ENCODE data around the gene RPS26.
"Not testable (repeated sequence)": the region's sequence is repeated elsewhere in the genome, so short reads cannot be mapped to it uniquely, and the experiment has no call there.

RPS26 gene

DNA sequence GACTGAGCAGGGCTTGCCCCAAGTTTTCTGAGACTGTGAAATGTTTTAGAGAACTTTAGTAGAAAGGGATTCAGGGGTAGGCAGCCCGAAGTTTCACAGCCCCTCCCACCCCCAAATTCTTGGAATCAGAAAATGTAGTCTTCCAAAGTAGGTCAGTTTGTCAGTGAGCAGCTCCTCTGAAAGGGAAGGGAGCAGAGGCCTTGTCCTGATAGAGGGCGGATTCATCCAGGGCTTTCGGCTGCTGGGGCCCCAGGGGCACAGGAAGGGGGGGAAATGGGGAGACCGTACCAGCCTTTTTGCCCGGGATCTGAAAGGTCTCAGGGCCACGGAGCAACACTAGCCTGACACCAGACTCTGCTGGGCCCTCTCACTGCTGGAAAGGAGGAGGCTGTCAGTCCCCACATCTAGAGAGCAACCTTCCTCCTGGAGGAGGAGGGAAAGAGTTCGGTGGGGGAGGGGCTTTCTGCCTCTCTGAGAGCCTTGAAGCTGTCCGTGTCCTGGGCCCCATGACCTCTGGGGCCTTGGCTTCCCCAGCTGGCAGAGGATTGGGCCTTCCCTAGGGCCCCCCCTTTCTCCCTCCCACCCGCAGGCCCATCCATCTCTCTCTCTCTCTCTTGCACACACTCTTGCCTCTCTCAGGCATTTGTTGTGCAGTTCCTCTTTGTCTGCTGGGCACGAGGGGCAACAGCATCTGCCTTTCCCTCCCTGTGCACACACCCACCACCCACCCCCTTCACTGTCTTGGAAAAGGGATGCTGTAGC, 21.1 kb upstream of the RPS26 start, which contains the start of gene IKZF4:
Gene IKZF4 (plus strand): TSS at position 621 of the 762 bp plus-strand sequence. CDS start 451 bp downstream, outside the sequence.
- in situ Hi-C loops (cut with MboI; ENCODE audit: low sequenced_read_pairs): no loop called here

DNA sequence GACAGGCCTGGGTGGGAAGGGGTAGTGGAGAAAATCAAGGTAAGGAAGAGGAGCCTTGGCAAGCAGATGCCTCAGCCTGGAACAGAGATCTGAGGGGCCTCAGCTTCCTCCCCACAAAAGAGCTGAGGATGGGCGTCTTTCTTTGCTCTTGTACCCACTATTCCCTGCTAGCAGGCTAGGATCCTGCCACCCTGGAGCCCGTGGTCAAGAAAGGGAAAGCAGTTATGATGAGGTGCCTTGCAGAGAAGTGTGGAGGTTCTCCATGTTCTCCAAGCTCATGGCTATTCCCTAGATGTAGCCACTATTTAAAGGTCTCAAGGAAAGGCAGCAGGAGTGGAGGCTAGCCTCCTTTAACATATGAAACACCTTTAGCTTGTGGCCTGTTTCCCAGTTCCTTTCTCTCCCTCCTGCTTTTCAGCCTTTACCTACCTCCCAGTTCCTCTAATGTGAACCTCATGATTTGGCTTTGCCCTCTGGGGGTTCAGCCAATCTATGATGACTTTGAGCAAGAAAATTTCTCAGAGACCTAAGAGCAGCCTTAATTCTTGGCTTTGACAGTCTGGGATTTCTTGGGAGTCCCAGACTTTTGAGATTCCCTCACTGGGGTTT, 19.7 kb upstream of the RPS26 start:
- in situ Hi-C loops (cut with MboI; ENCODE audit: low sequenced_read_pairs): no loop called here

DNA sequence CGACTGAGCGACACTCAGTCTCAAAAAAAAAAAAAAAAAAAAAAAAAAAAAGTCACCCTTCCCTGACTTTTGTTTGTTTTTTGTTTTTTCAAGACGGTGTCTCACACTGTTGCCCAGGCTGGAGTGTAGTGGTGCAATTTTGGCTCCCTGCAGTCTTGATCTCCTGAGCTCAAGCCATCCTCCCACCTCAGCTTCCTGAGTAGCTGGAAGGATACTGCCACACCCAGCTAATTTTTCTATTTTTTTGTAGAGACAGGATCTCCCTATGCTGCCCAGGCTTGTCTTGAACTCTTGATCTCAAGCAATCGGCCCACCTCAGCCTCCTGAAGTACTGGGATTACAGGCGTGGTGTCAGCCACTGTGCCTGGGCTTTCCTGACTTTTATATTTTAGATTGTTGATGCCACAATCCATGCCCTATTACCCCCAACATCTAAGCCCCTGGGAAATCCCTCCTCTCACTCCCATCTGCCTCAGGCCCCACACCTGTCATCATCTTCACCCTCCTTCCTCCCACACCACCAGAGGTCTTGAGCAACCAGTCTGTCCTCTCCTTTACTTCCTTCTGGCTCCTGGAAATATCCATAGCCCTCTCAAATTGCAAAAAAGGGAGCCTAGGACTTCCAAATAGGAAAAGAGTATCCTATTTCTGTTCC, 13.1 kb upstream of the RPS26 start:
- in situ Hi-C loops (cut with MboI; ENCODE audit: low sequenced_read_pairs): no loop called here

DNA sequence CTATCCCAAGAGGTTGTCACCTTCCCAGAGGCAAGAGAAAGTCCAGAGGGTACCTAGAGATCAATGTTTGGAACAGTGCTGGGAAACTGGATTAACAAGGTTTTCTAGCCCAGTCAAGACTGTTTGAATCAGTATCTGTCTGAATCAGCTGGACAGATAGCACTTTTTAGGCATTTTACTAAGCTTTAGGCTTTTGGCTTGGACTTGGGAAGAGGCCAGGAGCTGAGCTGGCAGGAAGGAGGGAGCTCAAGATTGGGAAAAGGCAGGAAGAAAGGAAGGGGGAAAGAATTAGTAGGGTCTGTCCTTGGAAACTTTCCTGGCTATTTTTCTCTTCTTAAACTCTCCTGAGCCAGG, 12.6 kb upstream of the RPS26 start:
- in situ Hi-C loops (cut with MboI; ENCODE audit: low sequenced_read_pairs): no loop called here

DNA sequence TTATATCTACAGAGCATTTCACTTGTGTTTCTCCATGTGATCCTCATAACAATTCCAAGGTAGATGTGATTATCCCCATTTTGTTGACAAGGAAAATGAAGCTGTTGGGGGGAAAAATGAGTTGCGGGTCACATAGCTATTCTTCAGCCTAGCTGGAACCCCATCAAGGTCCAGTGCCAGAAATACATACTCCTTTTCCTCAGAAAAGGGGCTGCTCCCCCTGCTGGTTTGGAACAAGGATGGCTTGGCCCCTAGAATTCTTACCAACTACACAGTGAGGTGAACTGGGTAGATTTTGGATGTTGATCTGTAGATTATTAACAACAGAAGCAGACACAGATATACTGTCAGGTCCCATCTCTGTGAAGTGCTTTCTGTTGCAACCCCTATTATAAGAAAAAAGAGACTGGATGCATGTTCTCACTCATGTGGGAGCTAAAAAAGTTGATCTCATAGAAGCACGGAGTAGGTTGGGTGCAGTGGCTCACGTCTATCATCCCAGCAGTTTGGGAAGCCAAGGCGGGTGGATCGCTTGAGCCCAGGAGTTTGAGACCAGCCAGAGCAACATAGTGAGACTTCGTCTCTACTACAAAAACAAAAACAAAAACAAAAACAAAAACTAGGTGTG, 11.9 kb upstream of the RPS26 start:
- in situ Hi-C loops (cut with MboI; ENCODE audit: low sequenced_read_pairs): no loop called here

DNA sequence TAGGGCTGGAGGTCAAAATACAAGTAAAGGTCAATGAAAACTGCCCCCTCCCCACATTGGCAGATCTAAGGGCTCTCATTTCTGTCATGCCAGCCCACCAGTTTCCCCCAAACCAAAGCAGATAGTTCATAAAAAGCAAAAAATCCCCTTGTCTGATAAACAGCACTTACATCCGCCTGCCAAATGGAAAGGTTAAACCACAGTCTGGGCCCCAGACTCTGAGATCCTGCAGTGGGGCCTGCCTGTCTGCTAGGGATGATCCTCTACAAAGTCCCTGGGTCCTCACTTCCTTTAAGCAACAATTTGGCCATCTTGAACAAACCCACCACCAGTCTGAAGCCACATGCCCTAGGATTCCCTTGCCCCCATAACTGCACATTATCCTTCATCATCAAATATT, 9.7 kb upstream of the RPS26 start:
- in situ Hi-C loops (cut with MboI; ENCODE audit: low sequenced_read_pairs): no loop called here

DNA sequence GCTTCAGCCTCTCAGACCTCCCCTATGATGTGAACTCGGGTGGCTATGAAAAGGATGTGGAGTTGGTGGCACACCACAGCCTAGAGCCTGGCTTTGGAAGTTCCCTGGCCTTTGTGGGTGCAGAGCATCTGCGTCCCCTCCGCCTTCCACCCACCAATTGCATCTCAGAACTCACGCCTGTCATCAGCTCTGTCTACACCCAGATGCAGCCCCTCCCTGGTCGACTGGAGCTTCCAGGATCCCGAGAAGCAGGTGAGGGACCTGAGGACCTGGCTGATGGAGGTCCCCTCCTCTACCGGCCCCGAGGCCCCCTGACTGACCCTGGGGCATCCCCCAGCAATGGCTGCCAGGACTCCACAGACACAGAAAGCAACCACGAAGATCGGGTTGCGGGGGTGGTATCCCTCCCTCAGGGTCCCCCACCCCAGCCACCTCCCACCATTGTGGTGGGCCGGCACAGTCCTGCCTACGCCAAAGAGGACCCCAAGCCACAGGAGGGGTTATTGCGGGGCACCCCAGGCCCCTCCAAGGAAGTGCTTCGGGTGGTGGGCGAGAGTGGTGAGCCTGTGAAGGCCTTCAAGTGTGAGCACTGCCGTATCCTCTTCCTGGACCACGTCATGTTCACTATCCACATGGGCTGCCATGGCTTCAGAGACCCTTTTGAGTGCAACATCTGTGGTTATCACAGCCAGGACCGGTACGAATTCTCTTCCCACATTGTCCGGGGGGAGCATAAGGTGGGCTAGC, 7.0 kb upstream of the RPS26 start:
- in situ Hi-C loops (cut with MboI; ENCODE audit: low sequenced_read_pairs): no loop called here

DNA sequence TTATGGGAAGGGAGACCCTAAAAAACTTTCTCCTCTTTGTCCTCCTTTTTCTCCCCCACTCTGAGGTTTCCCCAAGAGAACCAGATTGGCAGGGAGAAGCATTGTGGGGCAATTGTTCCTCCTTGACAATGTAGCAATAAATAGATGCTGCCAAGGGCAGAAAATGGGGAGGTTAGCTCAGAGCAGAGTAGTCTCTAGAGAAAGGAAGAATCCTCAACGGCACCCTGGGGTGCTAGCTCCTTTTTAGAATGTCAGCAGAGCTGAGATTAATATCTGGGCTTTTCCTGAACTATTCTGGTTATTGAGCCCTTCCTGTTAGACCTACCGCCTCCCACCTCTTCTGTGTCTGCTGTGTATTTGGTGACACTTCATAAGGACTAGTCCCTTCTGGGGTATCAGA, 4.6 kb upstream of the RPS26 start:
- in situ Hi-C loops (cut with MboI; ENCODE audit: low sequenced_read_pairs): no loop called here

DNA sequence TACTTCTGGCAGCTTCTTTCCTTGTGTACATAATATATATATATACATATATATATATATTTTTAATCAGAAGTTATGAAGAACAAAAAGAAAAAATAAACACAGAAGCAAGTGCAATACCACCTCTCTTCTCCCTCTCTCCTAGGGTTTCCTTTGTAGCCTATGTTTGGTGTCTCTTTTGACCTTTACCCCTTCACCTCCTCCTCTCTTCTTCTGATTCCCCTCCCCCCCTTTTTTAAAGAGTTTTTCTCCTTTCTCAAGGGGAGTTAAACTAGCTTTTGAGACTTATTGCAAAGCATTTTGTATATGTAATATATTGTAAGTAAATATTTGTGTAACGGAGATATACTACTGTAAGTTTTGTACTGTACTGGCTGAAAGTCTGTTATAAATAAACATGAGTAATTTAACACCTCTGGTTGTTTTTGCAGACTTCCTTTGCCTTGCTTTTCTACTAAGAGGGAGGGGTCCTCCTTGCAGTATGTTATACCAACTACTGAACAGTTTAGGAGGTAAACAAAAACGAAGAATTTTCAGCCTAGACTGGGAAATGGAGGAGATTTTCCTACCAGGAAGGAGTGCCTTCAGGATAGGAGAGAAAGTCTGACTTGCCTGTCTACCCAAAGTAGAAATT, 3.6 kb upstream of the RPS26 start:
- in situ Hi-C loops (cut with MboI; ENCODE audit: low sequenced_read_pairs): no loop called here

DNA sequence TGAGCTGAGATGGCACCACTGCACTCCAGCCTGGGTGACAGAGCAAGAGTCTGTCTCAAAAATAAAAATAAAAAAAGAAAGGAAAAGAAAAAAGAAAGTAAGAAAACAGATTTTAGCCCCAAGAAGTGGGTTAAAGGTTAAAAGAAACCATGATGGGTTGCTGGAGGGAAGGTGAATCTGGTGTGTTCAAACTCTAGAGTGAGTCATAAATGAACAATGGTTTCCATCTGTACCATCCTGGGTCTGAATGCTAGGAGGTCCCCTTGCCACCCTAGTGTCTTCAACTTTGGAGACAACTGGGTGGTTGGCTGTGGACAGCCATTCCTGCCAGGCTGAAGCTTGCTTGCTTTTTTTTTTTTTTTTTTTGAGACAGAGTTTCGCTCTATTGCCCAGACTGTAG, 1.6 kb upstream of the RPS26 start:
- in situ Hi-C loops (cut with MboI; ENCODE audit: low sequenced_read_pairs): loop anchor here (10.0 kb wide), 1 partner anchor 305 kb away; no protein-coding TSS in a partner anchor

DNA sequence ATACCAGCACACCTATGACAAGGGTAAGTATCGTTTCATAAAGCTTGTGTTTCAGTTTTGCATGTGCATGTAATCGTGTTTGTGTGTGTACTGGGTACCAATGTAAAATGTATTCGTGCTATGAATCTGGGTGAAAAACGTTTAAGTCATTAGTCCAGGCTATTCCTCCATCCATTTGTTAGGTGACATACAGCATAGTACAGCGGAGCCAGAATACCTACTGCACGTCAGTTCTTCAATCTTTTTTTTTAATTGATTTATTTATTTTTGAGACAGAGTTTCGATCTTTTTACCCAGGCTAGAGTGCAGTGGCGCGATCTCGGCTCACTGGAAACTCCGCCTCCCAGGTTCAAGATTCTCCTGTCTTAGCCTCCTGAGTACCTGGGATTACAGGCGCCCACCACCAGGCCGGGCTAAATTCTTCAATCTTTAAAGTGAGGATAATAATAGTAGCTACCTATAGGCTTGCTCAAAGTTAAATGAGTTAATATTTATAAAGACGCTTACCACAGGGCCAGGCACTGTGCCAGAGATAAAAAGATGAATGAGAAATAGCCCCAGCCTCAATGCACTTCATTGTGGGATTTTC, 661 bp upstream of the RPS26 start:
- in situ Hi-C loops (cut with MboI; ENCODE audit: low sequenced_read_pairs): loop anchor here (10.0 kb wide), 1 partner anchor 306 kb away; no protein-coding TSS in a partner anchor

DNA sequence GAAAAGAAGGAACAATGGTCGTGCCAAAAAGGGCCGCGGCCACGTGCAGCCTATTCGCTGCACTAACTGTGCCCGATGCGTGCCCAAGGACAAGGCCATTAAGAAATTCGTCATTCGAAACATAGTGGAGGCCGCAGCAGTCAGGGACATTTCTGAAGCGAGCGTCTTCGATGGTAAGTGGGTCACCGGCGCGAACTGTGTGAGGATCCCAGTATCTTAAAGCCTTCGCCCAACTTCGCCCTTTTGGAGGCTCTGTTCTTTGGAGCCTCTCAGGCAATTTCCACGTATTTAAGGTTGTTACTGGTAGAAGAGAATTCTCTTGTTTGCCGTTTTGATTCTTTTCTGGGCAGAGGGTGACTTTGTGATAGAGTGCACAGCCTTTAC, 704 bp downstream of the RPS26 start:
- in situ Hi-C loops (cut with MboI; ENCODE audit: low sequenced_read_pairs): loop anchor here (10.0 kb wide), 1 partner anchor 308 kb away; no protein-coding TSS in a partner anchor

DNA sequence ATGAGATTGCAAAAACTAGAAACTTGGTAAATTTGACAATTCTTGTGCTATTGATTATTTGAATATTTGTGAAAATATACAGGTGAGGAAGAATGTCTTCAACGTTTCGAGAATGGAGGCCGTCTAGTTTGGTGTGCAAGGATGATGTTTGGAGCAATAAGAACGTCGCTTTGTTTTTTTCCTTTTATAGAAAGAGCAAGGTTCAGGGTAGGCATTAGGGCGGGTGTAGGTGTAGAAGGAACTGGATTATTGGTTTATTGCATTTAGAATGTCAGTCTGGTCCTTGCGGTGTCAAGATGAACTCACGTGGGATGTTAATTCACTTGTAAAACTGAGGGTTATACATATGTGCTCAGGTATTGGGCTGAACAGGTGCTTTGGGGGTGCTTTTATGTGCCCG, 1.1 kb downstream of the RPS26 start:
- in situ Hi-C loops (cut with MboI; ENCODE audit: low sequenced_read_pairs): loop anchor here (10.0 kb wide), 1 partner anchor 308 kb away; no protein-coding TSS in a partner anchor

DNA sequence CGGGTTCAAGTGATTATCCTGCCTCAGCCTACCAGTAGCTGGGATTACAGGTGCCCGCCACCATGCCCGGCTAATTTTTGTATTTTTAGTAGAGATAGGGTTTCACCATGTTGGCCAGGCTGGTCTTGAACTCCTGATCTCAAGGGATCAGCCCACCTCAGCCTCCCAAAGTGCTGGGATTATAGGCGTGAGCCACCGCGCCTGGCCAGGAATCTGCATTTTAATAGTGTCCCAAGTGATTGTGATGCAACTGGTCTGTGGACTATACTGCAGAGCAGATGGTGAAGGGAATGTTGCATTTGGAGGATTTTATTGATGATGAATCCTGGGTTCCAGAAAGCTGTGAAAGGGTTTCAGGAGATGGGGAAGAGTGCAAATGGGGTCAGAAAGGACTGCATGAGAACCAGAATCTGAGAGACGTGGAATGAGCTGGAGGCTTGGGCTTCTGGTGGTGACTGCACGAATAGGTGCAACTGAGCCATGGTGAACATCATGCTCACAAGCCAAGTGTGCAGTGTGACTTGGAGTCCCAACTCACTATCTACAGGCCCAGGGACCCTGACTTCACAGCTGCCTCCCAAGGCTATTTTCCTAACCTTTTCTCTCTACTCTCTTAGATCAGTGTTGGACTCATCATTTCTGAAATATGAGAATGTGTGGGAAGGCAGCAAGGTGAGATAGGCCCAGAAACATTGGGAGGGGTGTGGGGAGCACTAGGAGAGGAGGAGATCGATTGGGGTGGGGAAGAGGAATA, 4.5 kb downstream of the RPS26 start:
- in situ Hi-C loops (cut with MboI; ENCODE audit: low sequenced_read_pairs): loop anchor here (10.0 kb wide), 1 partner anchor 311 kb away; no protein-coding TSS in a partner anchor

DNA sequence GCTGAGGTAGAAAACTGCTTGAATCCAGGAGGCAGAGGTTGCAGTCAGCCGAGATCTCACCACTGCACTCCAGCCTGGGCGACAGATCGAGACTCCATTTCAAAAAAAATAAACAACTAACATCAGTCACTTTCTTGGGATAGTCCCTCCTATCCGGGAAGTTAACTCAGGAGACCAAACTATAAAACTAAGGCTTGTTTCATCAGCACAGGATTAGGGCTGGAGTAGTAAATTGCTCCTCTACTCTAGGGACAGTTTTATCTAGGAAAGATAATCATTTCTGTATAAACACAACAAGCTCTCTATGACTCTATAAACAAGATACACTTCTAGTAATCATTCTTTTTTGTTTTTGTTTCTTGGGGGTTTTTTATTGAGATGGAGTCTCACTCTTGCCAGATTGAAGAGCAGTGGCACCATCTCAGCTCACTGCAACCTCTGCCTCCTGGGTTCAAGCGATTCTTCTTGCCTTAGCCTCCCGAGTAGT, 11.7 kb downstream of the RPS26 start:
- in situ Hi-C loops (cut with MboI; ENCODE audit: low sequenced_read_pairs): no loop called here

DNA sequence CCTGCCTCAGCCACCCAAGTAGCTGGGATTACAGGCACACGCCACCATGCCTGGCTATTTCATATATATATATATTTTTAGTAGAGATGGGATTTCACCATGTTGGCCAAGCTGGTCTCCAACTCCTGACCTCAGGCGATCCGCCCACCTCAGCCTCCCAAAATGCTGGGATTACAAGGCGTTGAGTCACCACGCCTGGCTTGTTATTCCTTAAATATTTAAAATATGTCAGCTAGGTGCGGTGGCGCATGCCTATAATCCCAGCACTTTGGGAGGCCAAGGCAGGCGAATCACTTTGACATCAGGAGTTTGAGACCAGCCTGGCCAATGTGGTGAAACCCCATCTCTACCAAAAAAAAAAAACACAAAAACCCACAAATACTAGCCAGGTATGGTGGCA, 18.2 kb downstream of the RPS26 start:
- in situ Hi-C loops (cut with MboI; ENCODE audit: low sequenced_read_pairs): not testable (repeated sequence)

DNA sequence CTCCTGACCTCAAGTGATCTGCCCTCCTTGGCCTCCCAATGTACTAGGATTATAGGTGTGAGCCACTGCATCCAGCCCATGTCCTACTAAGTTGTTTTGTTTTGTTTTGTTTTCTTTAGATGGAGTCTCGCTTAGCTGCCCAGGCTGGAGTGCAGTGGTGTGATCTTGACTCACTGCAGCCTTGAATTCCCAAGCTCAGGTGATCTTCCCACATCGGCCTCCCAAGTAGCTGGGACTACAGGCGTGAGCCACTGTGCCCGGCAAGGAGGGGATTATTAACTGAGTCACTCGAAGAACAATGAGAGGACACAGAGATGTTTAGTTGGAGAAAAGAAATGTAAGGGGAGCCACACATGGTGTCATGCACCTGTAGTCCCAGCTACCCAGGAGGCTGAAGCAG, 20.3 kb downstream of the RPS26 start:
- in situ Hi-C loops (cut with MboI; ENCODE audit: low sequenced_read_pairs): no loop called here

DNA sequence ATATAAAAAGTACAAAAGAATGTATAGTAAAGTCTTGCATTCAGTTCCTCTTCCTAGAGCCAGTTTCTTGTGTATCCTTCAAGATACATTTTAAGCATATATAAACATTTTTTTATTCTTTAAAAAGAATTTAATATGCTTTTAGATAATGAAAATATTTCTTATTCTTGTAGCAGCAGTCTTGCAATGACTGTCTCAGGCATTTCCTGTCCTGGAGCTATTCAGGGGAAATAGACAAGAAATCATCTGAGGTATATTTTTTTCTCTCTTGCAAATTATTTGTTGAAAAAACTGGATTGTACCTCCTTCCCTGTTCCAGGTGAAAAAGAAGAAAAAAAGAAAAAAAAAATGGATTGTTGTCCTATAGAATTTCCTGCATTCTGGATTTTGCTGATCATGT, 21.3 kb downstream of the RPS26 start:
- in situ Hi-C loops (cut with MboI; ENCODE audit: low sequenced_read_pairs): no loop called here

DNA sequence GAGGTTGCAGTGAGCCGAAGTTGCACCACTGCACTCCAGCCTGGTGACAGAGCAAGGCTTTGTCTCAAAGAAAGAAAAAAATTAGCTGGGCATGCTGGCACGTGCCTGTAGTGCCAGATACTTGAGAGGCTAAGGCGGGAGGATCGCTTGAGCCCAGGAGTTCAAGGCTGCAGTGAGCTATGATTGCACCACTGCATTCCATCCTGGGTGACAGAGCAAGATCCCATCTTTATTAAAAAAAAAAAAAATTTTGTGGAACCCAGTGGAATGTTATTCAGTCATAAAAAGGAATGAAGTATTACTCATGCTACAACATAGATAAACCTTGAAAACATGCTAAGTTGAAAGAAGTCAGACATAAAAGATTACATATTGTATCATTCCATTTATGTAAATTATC, 29.9 kb downstream of the RPS26 start:
- in situ Hi-C loops (cut with MboI; ENCODE audit: low sequenced_read_pairs): no loop called here
